ENCODE data around the gene ODR4. TPM values are rescaled to one million over a fixed set of nuclear protein-coding genes. Genes with fewer than 3 reads are reported as not detected.
"Not testable (repeated sequence)": the region's sequence is repeated elsewhere in the genome, so short reads cannot be mapped to it uniquely, and the experiment has no call there.

The ODR4 gene
- total RNA-seq, 3 donors from 2014 or later = 18.9 to 22.6 (median 22.0) TPM

DNA sequence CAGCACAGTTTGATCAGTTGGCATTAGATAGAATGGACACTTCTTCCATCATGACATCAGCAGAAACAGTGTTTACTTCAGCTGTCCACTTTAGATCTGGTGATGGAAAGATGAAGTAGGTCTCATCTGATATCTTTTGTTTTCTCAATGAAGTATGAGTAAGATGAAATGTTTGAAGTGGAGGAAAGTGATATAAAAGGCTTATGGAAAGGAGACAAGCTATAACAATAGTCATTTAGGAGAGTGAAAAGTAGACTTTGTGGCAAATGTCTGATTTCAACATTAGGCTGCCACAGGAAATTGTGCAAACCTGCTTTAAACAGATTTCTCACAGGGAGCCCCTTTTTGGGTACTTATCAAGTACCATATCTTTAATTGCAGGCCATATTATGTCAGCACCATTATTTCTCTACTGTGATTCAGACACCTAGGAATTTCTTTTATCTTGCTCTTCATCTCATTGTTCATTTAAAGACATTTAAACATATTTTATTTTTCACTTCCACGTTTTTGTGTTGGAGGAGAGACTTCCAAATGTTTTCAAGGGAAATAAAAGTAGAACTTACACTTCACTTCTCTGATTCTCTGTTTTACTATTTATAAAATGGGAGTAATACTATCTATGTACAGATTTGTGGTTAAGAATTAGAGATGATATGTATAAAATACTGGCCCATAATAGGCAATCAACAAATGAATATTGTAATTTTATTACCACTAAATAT lies 67.2 kb downstream of the ODR4 start:
- ATAC-seq (no peak), DNase-seq (no peak)
- no peak overlapping the region for H3K4me3 ChIP-seq
- intact Hi-C loops (cut with DNase I, micrococcal nuclease) = no loop called here
- no peaks in the 10 kb centered on the region for H3K9me3 ChIP-seq
- no peaks in the 10 kb centered on the region for H3K4me1 ChIP-seq (ENCODE audit: low read depth)
- TF ChIP-seq, protein P1, sequence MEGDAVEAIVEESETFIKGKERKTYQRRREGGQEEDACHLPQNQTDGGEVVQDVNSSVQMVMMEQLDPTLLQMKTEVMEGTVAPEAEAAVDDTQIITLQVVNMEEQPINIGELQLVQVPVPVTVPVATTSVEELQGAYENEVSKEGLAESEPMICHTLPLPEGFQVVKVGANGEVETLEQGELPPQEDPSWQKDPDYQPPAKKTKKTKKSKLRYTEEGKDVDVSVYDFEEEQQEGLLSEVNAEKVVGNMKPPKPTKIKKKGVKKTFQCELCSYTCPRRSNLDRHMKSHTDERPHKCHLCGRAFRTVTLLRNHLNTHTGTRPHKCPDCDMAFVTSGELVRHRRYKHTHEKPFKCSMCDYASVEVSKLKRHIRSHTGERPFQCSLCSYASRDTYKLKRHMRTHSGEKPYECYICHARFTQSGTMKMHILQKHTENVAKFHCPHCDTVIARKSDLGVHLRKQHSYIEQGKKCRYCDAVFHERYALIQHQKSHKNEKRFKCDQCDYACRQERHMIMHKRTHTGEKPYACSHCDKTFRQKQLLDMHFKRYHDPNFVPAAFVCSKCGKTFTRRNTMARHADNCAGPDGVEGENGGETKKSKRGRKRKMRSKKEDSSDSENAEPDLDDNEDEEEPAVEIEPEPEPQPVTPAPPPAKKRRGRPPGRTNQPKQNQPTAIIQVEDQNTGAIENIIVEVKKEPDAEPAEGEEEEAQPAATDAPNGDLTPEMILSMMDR (IDR thresholded peaks at IDR 0.05) = no peak
- H3K36me3 ChIP-seq (ENCODE audit: low read depth) = no peaks in the 10 kb centered on the region

DNA sequence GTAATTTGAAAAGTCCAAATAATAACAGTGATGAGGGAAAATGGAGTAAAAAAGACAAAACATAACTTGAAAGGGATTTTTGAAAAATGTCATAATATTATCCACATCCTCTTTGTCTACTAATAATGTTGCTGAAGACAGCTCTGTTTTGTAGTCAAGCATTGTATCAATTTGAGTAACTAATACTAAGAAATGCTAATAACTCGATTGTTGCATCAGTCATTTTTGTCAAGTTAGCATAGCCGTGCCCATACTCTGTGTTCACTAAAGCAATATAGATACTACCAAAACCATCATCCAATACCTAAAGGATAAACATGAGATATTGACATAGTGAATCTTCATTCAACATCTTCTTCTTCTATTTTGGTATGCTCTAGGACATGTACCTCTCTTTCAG lies 68.0 kb downstream of the ODR4 start:
- H3K4me1 ChIP-seq (ENCODE audit: low read depth) = no peaks in the 10 kb centered on the region
- DNase-seq (no peak), ATAC-seq (no peak)
- H3K4me3 ChIP-seq = no peak overlapping the region
- no peaks in the 10 kb centered on the region for H3K9me3 ChIP-seq
- TF ChIP-seq, protein P1 (IDR thresholded peaks at IDR 0.05) = no peak
- intact Hi-C loops (cut with DNase I, micrococcal nuclease) = no loop called here
- H3K36me3 ChIP-seq (ENCODE audit: low read depth) = no peaks in the 10 kb centered on the region

DNA sequence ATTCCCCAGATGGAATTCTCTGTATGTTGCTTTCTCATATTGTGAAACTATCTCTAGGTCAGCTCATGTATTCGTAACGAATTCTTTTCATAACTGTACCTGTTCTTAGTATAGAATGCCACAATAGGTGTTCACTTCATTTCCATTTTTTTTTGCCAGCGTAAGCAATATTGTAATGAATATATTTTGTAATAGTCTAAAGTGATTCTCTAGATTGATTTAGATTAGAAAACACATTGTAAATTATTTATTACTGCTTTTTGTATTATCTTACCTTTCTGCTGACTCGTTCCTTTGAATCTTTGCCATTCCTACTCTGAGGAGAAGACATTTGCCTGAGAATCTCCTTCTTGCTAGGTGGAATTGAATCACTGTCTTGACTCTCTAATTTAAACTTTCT lies 70.5 kb downstream of the ODR4 start:
- Histone ChIP-seq H3K4me1 (ENCODE audit: low read depth) (no peaks in the 10 kb centered on the region), H3K36me3 (ENCODE audit: low read depth) (no peaks in the 10 kb centered on the region), H3K9me3 (no peaks in the 10 kb centered on the region), H3K4me3 (no peak overlapping the region)
- intact Hi-C loops (cut with DNase I, micrococcal nuclease) = no loop called here
- TF ChIP-seq, protein P1 (IDR thresholded peaks at IDR 0.05) = no peak
- no peak for DNase-seq
- ATAC-seq = no peak

DNA sequence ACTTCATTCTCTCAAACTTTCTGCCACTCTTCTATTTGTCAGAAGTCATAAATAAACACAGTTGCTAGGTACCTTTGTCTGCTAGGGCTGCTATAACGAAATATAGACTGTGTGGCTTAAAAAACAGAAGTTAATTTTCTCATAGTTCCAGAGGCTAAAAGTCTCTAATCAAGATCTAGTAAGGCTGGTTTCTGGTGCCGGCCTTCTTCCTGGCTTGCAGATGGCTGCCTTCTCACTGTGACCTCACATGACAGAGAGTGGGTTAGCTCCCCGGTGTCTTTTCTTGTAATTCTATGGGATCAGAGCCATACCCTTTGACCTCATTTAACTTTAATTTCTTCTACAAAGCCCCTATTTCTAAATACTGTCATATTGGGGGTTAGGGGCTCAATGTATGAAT lies 79.3 kb downstream of the ODR4 start:
- Histone ChIP-seq H3K4me1 (ENCODE audit: low read depth) (no peaks in the 10 kb centered on the region), H3K9me3 (no peaks in the 10 kb centered on the region), H3K36me3 (ENCODE audit: low read depth) (no peaks in the 10 kb centered on the region), H3K4me3 (no peak overlapping the region)
- intact Hi-C loops (cut with DNase I, micrococcal nuclease) = no loop called here
- TF ChIP-seq, protein P1 (IDR thresholded peaks at IDR 0.05) = no peak
- DNase-seq (no peak), ATAC-seq (no peak)

DNA sequence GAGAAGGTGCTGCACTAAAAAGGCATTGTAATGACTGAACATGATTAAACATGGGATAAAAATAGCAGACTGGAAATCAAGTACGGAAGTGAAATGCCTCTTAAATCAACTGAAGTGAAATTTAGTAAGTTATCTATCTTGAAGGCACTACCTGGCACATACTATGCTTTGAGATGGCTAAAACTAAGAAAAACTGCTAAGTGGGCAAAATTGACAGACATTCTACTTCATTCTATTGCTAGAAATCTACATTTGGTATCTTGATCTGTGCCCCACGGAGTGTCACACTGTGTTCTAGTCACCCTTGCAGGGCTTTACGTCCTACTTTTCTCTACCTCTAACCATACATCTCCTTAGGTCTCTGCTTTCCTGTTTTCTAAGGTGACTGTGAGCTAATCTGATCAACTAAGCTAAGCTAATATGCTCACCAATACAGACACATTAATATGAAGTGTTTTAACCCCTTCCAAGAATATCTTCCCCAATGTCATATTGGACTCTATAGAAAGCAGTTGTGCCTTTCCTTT lies 81.2 kb downstream of the ODR4 start:
- Histone ChIP-seq H3K36me3 (ENCODE audit: low read depth) (no peaks in the 10 kb centered on the region), H3K9me3 (no peaks in the 10 kb centered on the region), H3K4me1 (ENCODE audit: low read depth) (no peaks in the 10 kb centered on the region), H3K4me3 (no peak overlapping the region)
- ATAC-seq = no peak
- no peak for DNase-seq
- TF ChIP-seq, protein P1 (IDR thresholded peaks at IDR 0.05) = no peak
- intact Hi-C loops (cut with DNase I, micrococcal nuclease) = no loop called here

DNA sequence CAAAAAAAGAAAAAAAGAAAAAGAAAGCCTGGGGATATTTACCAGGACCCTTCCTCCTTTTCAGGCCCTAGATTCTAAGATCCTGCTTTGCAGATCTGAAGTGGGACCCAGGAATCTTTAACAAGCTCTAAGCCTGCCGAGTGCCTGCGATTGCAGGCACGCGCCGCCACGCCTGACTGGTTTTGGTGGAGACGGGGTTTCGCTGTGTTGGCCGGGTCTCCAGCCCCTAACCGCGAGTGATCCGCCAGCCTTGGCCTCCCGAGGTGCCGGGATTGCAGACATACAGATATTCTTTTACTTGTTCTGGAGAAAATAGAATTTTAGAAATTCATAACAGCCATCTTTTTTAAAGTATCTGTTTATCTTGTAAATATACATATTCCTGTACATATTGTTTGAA lies 83.5 kb downstream of the ODR4 start:
- intact Hi-C loops (cut with DNase I, micrococcal nuclease); H3K4me1 ChIP-seq (ENCODE audit: low read depth); ATAC-seq; H3K4me3 ChIP-seq; DNase-seq; H3K9me3 ChIP-seq; H3K36me3 ChIP-seq (ENCODE audit: low read depth): not testable (repeated sequence)
